HEK293T (cell line): Measurements from ENCODE around the gene ORC2.

ENCODE experiments used
- BHLHE40 ChIP-seq: fragments of 450-650 bp; IDR thresholded peaks from 2 replicates; pipeline ENCODE4 v1.6.1; 2016; ENCODE audit warnings: mild to moderate bottlenecking, moderate library complexity, borderline replicate concordance
- ELF4 ChIP-seq: fragments of 450-650 bp; IDR thresholded peaks from 2 replicates; pipeline ENCODE4 v1.6.1; 2017; ENCODE audit warnings: antibody characterized with exemption
- FOXA1 ChIP-seq: fragments of 450-650 bp; IDR thresholded peaks from 2 replicates; pipeline ENCODE4 v1.6.1; 2016; ENCODE audit warnings: mild to moderate bottlenecking
- FOXK2 ChIP-seq: fragments of 450-650 bp; IDR thresholded peaks from 2 replicates; pipeline ENCODE4 v1.6.1; 2016; ENCODE audit warnings: mild to moderate bottlenecking
- FOXM1 ChIP-seq: fragments of 450-650 bp; IDR thresholded peaks from 2 replicates; pipeline ENCODE4 v1.6.1; 2017; ENCODE audit warnings: mild to moderate bottlenecking, borderline replicate concordance
- HDGF ChIP-seq: fragments of 450-650 bp; IDR thresholded peaks from 2 replicates; pipeline ENCODE4 v1.6.1; 2017; ENCODE audit warnings: antibody characterized with exemption, borderline replicate concordance
- L3MBTL2 ChIP-seq: fragments of 450-650 bp; conservative IDR thresholded peaks from 2 replicates; pipeline ENCODE4 v1.6.1; 2016; ENCODE audit warnings: mild to moderate bottlenecking
- NFRKB ChIP-seq: fragments of 450-650 bp; IDR thresholded peaks from 2 replicates; pipeline ENCODE4 v1.6.1; 2016; ENCODE audit warnings: mild to moderate bottlenecking, moderate library complexity
- SP1 ChIP-seq: fragments of 450-650 bp; IDR thresholded peaks from 2 replicates; pipeline ENCODE4 v1.6.1; 2017
- SUZ12 ChIP-seq: fragments of 450-650 bp; IDR thresholded peaks from 2 replicates; pipeline ENCODE4 v1.6.1; 2016; ENCODE audit warnings: mild to moderate bottlenecking
- ZNF384 ChIP-seq: fragments of 450-650 bp; IDR thresholded peaks from 2 replicates; pipeline ENCODE4 v1.6.1; 2016
- TF ChIP-seq, protein P1 (sequence below): fragments of 450-650 bp; IDR thresholded peaks from 2 replicates; pipeline ENCODE4 v1.6.1; 2016

DNA sequence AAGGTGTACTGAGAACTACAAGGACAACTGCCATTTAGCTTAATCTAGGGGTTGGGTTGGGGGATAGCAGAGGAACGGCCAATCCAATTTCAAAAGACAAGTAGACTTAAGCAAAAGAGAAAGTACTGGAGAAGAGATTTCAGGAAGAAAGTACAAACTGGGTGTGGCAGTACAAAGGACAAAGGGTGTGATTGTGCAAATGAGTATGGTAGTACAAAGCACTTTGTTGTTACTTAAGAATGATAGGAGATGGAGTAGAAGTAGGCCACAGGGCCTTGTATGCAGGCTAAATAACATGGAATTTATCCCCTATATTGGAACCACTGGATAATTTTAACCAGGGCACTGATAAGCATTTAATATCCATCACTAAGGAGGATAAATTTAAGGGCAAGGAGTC is 4.7 kb upstream of the ORC2 start:
- no peak for TF ChIP-seq FOXM1
- TF ChIP-seq ELF4: no peak
- TF ChIP-seq, protein P1, sequence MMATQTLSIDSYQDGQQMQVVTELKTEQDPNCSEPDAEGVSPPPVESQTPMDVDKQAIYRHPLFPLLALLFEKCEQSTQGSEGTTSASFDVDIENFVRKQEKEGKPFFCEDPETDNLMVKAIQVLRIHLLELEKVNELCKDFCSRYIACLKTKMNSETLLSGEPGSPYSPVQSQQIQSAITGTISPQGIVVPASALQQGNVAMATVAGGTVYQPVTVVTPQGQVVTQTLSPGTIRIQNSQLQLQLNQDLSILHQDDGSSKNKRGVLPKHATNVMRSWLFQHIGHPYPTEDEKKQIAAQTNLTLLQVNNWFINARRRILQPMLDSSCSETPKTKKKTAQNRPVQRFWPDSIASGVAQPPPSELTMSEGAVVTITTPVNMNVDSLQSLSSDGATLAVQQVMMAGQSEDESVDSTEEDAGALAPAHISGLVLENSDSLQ: no peak
- no peak for TF ChIP-seq NFRKB
- no peak for TF ChIP-seq FOXA1
- TF ChIP-seq L3MBTL2: no peak
- TF ChIP-seq SP1: no peak
- no peak for TF ChIP-seq FOXK2
- no peak for TF ChIP-seq BHLHE40
- TF ChIP-seq HDGF: no peak
- no peak for TF ChIP-seq ZNF384
- no peak for TF ChIP-seq SUZ12
